ENCODE data around the gene EVX2. TPM values are rescaled to one million over a fixed set of nuclear protein-coding genes. Genes with fewer than 3 reads are reported as not detected.

EVX2 gene
- total RNA-seq, 1 experiment from 2014 or later = not detected

GRCh38 chr2:176076796-176077195, 7.0 kb downstream of the EVX2 start:
- Histone ChIP-seq H2AFZ (ENCODE audit: low read length) (no peak overlapping the region), H3K36me3 (ENCODE audit: low read depth, low read length) (no peaks in the 10 kb centered on the region), H3K9me3 (ENCODE audit: low read length) (no peaks in the 10 kb centered on the region), H3F3A (ENCODE audit: low read length, unreplicated experiment) (no peaks in the 10 kb centered on the region), H4K20me1 (ENCODE audit: low read length) (no peaks in the 10 kb centered on the region), H3K27ac (ENCODE audit: low read length) (no peak overlapping the region), H3K27me3 (ENCODE audit: low read length) (peaks cover 71% of the 10 kb centered on the region), H3K4me1 (ENCODE audit: insufficient read depth, low read length) (no peaks in the 10 kb centered on the region), H3K4me2 (ENCODE audit: low read length) (no peak overlapping the region), H3K9ac (ENCODE audit: low read length) (no peak overlapping the region), H3K79me2 (ENCODE audit: low read length) (no peaks in the 10 kb centered on the region), H3K9me2 (replicated peaks; ENCODE audit: low read length) (no peaks in the 10 kb centered on the region), H3K4me3 (ENCODE audit: low read length) (no peak overlapping the region)
- DNase-seq = no peak
- no peak for ATAC-seq
- POLR2A ChIA-PET (ENCODE audit: unreplicated experiment) = no interaction called here
- intact Hi-C loops (cut with micrococcal nuclease) = no loop called here
- CTCF ChIA-PET = no interaction called here
- BruUV-seq (replicated peaks) = no TSS peak
- no peak for TF ChIP-seq EZH2 (IDR thresholded peaks at IDR 0.05; ENCODE audit: low read length, unreplicated experiment)
- TF ChIP-seq EZH2phosphoT487 (IDR thresholded peaks at IDR 0.05; ENCODE audit: borderline replicate concordance, low read length) = no peak
- no peak for TF ChIP-seq CTCF (conservative IDR thresholded peaks at IDR 0.05; ENCODE audit: low read depth, low read length)

DNA sequence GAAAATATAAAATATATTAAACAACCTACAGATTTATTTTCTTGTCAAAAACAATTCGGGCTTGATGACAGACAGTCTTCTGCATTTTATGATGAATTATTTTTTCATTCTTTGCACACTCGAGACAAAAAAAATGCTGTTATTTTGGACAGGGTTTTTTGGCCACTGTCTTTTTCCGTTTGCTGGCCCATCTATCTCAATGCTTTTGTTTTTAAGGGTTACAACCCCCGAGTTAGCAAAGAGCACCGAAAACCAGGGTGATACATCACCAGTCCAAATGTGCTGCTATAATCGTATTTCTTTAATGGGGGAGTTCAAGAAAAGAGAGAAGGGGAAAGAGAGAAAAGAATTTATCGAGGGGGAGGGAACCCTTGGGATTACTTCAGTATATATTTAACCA, 7.7 kb downstream of the EVX2 start:
- H3K27ac ChIP-seq (ENCODE audit: low read length) = no peak overlapping the region
- no peaks in the 10 kb centered on the region for H3K9me2 ChIP-seq (replicated peaks; ENCODE audit: low read length)
- no TSS peak for BruUV-seq (replicated peaks)
- no peak overlapping the region for H3K4me3 ChIP-seq (ENCODE audit: low read length)
- ChIA-PET POLR2A (ENCODE audit: unreplicated experiment) (no interaction called here), CTCF (no interaction called here)
- no peak overlapping the region for H3K4me2 ChIP-seq (ENCODE audit: low read length)
- no peak overlapping the region for H2AFZ ChIP-seq (ENCODE audit: low read length)
- no peak overlapping the region for H3K9ac ChIP-seq (ENCODE audit: low read length)
- no peaks in the 10 kb centered on the region for H3K79me2 ChIP-seq (ENCODE audit: low read length)
- no peaks in the 10 kb centered on the region for H3K36me3 ChIP-seq (ENCODE audit: low read depth, low read length)
- H4K20me1 ChIP-seq (ENCODE audit: low read length) = no peaks in the 10 kb centered on the region
- DNase-seq (no peak), ATAC-seq (no peak)
- H3K4me1 ChIP-seq (ENCODE audit: insufficient read depth, low read length) = no peaks in the 10 kb centered on the region
- no peaks in the 10 kb centered on the region for H3K9me3 ChIP-seq (ENCODE audit: low read length)
- intact Hi-C loops (cut with micrococcal nuclease) = no loop called here
- TF ChIP-seq EZH2phosphoT487 (IDR thresholded peaks at IDR 0.05; ENCODE audit: borderline replicate concordance, low read length) = no peak
- no peak for TF ChIP-seq EZH2 (IDR thresholded peaks at IDR 0.05; ENCODE audit: low read length, unreplicated experiment)
- TF ChIP-seq CTCF (conservative IDR thresholded peaks at IDR 0.05; ENCODE audit: low read depth, low read length) = no peak
- no peaks in the 10 kb centered on the region for H3F3A ChIP-seq (ENCODE audit: low read length, unreplicated experiment)
- peaks cover 73% of the 10 kb centered on the region for H3K27me3 ChIP-seq (ENCODE audit: low read length)

DNA sequence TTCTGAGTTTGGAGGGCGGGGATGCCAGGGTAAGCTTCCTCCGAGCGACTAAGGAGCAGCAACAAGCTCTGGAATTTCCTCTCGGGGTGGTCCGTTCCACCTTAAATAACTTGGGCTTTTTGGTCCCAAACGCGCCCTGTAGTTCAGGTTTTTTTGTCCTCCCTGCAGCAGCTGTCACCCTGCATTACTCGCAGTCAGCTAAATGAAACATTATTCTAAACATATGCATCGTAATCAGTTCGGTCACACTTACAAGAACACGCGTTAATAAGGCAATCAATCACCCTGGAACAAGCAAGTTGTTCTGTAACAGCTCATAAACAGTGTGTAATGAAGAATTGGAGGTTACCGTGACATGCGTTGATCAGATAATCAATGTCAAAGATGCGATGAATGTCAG, 8.3 kb downstream of the EVX2 start:
- ChIA-PET CTCF (no interaction called here), POLR2A (ENCODE audit: unreplicated experiment) (no interaction called here)
- no peak for TF ChIP-seq CTCF (conservative IDR thresholded peaks at IDR 0.05; ENCODE audit: low read depth, low read length)
- no peak for TF ChIP-seq EZH2phosphoT487 (IDR thresholded peaks at IDR 0.05; ENCODE audit: borderline replicate concordance, low read length)
- TF ChIP-seq EZH2 (IDR thresholded peaks at IDR 0.05; ENCODE audit: low read length, unreplicated experiment) = no peak
- H2AFZ ChIP-seq (ENCODE audit: low read length) = no peak overlapping the region
- ATAC-seq (no peak), DNase-seq (no peak)
- no peak overlapping the region for H3K9ac ChIP-seq (ENCODE audit: low read length)
- peaks cover 73% of the 10 kb centered on the region for H3K27me3 ChIP-seq (ENCODE audit: low read length)
- H3K4me2 ChIP-seq (ENCODE audit: low read length) = no peak overlapping the region
- no peak overlapping the region for H3K4me3 ChIP-seq (ENCODE audit: low read length)
- no TSS peak for BruUV-seq (replicated peaks)
- H3K79me2 ChIP-seq (ENCODE audit: low read length) = no peaks in the 10 kb centered on the region
- no peaks in the 10 kb centered on the region for H3K9me2 ChIP-seq (replicated peaks; ENCODE audit: low read length)
- no peak overlapping the region for H3K27ac ChIP-seq (ENCODE audit: low read length)
- no peaks in the 10 kb centered on the region for H4K20me1 ChIP-seq (ENCODE audit: low read length)
- H3F3A ChIP-seq (ENCODE audit: low read length, unreplicated experiment) = no peaks in the 10 kb centered on the region
- H3K9me3 ChIP-seq (ENCODE audit: low read length) = no peaks in the 10 kb centered on the region
- no peaks in the 10 kb centered on the region for H3K36me3 ChIP-seq (ENCODE audit: low read depth, low read length)
- intact Hi-C loops (cut with micrococcal nuclease) = no loop called here
- H3K4me1 ChIP-seq (ENCODE audit: insufficient read depth, low read length) = no peaks in the 10 kb centered on the region

Measured in PC-3 (cell line).